ENCODE data around the gene PAPPA2.

DNA sequence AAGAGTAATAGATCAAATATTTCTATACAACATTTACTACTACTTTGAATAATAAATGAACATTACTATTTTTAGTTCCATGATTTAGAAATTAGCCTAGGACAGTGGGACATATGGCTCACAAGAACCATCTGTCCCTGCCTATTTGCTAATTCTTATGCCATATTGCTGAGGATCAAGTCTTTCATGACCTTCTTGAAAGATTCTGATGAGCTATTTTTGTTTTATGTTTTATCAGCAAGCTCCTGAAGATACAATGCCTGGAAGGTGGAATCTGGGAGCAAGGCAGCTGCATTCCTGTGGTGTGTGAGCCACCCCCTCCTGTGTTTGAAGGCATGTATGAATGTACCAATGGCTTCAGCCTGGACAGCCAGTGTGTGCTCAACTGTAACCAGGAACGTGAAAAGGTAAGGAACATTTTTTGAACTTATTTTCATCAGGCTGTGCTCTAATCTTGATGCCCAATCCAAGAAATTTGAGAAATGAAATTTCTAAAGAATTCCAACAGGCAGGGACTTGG, 326.7 kb downstream of the PAPPA2 start:
- TF ChIP-seq, protein P1, sequence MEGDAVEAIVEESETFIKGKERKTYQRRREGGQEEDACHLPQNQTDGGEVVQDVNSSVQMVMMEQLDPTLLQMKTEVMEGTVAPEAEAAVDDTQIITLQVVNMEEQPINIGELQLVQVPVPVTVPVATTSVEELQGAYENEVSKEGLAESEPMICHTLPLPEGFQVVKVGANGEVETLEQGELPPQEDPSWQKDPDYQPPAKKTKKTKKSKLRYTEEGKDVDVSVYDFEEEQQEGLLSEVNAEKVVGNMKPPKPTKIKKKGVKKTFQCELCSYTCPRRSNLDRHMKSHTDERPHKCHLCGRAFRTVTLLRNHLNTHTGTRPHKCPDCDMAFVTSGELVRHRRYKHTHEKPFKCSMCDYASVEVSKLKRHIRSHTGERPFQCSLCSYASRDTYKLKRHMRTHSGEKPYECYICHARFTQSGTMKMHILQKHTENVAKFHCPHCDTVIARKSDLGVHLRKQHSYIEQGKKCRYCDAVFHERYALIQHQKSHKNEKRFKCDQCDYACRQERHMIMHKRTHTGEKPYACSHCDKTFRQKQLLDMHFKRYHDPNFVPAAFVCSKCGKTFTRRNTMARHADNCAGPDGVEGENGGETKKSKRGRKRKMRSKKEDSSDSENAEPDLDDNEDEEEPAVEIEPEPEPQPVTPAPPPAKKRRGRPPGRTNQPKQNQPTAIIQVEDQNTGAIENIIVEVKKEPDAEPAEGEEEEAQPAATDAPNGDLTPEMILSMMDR (conservative IDR thresholded peaks at IDR 0.05) = no peak
- TF ChIP-seq EZH2 (IDR thresholded peaks at IDR 0.05; ENCODE audit: low read depth) = no peak

Data from PC-9 (cell line).